Skeletal muscle satellite cell (primary cell): ENCODE results near the gene SYVN1.
"Not testable (repeated sequence)": the region's sequence is repeated elsewhere in the genome, so short reads cannot be mapped to it uniquely, and the experiment has no call there.

Experiments used
- H3K27me3 ChIP-seq: 2 replicates; pipeline ENCODE4 v1.7.0; 2013; ENCODE audit warnings: low read length; ENCODE audit not compliant: control insufficient read depth, insufficient read depth
- H3K36me3 ChIP-seq: 2 replicates; pipeline ENCODE4 v1.7.0; 2013; ENCODE audit warnings: mild to moderate bottlenecking, control low read depth, low read length; ENCODE audit not compliant: insufficient read depth
- H3K4me1 ChIP-seq: 2 replicates; pipeline ENCODE4 v1.7.0; 2013; ENCODE audit warnings: low read length; ENCODE audit not compliant: control insufficient read depth, insufficient read depth
- H3K4me2 ChIP-seq: 2 replicates; pipeline ENCODE4 v1.7.0; 2013; ENCODE audit warnings: mild to moderate bottlenecking, low read length
- H3K4me3 ChIP-seq: 2 replicates; pipeline ENCODE4 v1.7.0; 2013; ENCODE audit warnings: low read length
- H3K9ac ChIP-seq: 2 replicates; pipeline ENCODE4 v1.7.0; 2013; ENCODE audit warnings: mild to moderate bottlenecking, low read depth, low read length, moderate library complexity
- H3K9me3 ChIP-seq: replicated peaks from 2 replicates; pipeline ENCODE4 v1.7.0; 2013; ENCODE audit warnings: mild to moderate bottlenecking, control low read depth, low read length

SYVN1 gene

DNA sequence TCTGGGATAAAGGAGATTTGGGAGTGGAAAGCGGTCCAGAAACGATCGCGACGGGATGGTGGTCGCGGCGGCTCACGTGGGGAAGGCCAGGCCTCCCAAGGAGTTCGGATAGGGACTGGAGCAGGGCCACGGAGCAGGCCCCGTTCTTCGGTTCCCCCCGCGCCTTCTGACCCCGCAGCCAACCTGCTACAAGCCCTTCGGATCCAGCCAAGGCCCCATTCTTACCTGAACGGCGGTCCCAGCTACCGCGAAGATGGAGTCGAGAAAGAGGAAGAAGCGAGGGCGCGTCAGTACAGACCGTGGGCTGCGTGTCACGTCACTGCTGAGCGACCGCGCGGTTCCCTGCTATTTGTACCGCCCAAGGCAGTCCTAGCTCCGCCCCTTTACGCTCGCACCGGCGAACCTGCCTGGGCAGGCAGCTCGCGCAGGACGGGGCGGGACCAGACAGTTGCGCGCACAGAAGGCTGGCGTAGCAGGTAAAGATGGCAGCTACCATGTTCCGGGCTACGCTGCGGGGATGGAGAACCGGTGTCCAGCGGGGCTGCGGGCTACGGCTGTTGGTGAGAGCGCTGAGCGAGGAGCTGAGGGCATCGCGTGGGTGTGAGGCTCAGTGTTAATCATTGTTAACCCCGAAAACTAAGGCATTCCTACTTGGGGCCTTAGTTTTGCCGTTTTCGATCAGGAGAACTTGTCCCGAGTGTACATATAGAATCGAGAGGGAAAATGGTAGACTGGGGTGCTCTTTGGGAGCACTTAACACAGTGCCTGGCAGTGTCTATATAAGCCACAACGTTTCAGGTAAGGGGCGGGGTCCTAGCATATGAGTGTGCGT lies 12.2 kb downstream of the SYVN1 start, which contains the start of the genes FAU and MRPL49:
TSS of gene FAU (minus strand) at position 270 of the 832 bp plus-strand sequence. CDS start 321 bp downstream, outside the sequence.
TSS of gene MRPL49 (plus strand) at position 457 of the 832 bp plus-strand sequence. CDS start at position 483, 26 bp downstream.
- H3K36me3 ChIP-seq, result peaks cover 57% of the 10 kb centered on the region
- peak within 1 kb of the TSS; percentile 85 for H3K4me2 ChIP-seq
- H3K4me3 ChIP-seq, result peak within 1 kb of the TSS; percentile 95
- H3K9me3 ChIP-seq, result no peaks in the 10 kb centered on the region
- peaks cover 13% of the 10 kb centered on the region for H3K4me1 ChIP-seq
- peak within 1 kb of the TSS; percentile 97 for H3K9ac ChIP-seq
- no peaks in the 10 kb centered on the region for H3K27me3 ChIP-seq

DNA sequence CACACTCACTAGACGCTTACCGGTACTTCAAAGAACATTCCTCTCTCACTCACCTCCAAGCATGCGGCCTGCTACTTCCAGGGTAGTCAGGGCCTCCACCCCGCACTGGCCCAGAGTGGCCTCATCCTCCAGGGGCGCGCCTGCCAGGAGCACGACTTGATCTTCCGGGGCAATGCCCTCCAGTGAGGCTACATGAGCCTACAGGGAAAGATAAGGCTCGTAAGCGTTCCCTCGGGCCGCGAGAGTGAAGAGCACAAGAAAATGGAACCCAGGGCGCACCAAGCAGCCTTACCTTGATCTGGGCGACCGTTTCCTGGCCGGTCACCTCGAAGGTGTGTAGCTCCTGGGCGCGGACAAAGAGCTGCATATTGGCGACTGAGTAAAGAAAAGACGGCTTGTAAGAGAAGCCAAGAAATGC lies 12.9 kb downstream of the SYVN1 start:
- H3K4me3 ChIP-seq, result peak overlapping the region; percentile 95
- H3K9ac ChIP-seq, result peak overlapping the region; percentile 97
- H3K4me1 ChIP-seq, result peaks cover 17% of the 10 kb centered on the region
- peaks cover 51% of the 10 kb centered on the region for H3K36me3 ChIP-seq
- H3K4me2 ChIP-seq, result peak overlapping the region; percentile 85
- H3K27me3 ChIP-seq, result no peaks in the 10 kb centered on the region
- no peaks in the 10 kb centered on the region for H3K9me3 ChIP-seq

DNA sequence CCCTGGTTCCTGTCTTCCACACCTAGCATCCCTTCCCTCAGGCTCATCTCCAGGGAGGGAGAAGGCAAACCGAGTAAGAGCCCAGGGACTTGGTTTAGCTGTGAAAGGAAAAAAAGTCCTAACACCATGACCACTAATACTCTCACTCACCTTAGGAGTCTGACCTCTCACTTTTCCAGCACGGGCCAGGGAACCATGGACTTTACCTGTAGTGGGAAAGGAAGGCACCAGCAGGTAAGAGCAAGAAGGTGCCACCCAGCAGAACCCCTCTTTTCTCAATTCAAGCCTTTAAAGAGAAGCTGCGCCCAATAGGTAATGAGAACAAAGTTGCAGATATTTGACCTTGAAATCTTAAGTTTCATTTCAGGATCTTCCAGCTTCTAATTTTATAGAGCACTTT lies 13.5 kb downstream of the SYVN1 start:
- Histone ChIP-seq H3K9me3 (no peaks in the 10 kb centered on the region), H3K27me3 (no peaks in the 10 kb centered on the region), H3K36me3 (peaks cover 52% of the 10 kb centered on the region), H3K9ac (peak overlapping the region; percentile 97), H3K4me1 (peaks cover 24% of the 10 kb centered on the region), H3K4me2 (peak overlapping the region; percentile 85), H3K4me3 (peak overlapping the region; percentile 95)

DNA sequence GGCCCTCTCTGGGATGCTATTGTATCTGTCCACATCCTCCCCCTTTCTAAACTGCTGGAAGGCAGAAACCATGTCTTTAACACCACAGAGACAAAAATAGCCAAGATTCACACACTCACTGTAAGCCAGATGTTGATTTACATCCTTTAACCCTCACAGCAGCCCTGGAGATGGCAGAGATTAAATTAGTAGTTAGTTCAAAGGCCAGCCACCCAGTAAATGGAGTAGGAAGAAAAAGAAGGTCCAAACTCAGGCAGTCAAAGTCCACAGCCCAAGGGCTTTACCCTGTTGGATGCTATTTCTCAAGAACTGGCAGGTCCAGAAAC lies 14.7 kb downstream of the SYVN1 start:
- Histone ChIP-seq H3K4me2 (no peak overlapping the region), H3K9me3 (no peaks in the 10 kb centered on the region), H3K4me1 (peaks cover 24% of the 10 kb centered on the region), H3K4me3 (no peak overlapping the region), H3K9ac (no peak overlapping the region), H3K36me3 (peaks cover 44% of the 10 kb centered on the region), H3K27me3 (no peaks in the 10 kb centered on the region)

DNA sequence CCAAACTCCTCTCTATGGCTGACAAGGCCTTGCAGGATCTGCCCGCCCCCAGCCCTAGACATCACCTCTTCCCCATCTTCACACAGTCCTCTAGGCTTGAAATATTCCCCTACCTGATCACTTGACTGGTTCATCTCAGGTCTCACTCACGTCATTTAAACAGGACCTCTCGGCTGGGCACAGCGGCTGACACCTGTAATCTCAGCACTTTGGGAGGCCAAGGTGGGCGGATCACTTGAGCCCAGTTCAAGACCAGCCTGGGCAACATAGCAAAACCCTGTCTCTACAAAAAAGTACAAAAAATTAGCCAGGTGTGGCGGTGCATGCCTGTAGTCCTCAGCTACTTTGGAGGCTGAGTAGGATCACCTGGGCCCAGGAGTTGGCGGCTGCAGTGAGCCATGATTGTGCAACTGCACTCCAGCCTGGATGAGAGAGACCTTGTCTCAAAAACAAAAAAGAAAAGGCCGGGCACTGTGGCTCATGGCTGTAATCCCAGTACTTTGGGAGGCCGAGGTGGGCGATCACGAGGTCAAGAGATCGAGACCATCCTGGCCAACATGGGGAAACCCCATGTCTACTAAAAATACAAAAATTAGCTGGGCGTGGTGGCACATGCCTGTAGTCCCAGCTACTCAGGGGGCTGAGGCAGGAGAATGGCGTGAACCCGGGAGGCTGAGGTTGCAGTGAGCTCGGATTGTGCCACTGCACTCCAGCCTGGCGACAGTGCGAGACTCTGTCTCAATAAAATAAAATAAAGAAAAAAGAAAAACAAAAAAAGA lies 15.2 kb downstream of the SYVN1 start:
- H3K9ac ChIP-seq, H3K4me2 ChIP-seq, H3K27me3 ChIP-seq, H3K9me3 ChIP-seq, H3K4me3 ChIP-seq: not testable (repeated sequence)
- peaks cover 42% of the 10 kb centered on the region for H3K36me3 ChIP-seq
- peaks cover 24% of the 10 kb centered on the region for H3K4me1 ChIP-seq

DNA sequence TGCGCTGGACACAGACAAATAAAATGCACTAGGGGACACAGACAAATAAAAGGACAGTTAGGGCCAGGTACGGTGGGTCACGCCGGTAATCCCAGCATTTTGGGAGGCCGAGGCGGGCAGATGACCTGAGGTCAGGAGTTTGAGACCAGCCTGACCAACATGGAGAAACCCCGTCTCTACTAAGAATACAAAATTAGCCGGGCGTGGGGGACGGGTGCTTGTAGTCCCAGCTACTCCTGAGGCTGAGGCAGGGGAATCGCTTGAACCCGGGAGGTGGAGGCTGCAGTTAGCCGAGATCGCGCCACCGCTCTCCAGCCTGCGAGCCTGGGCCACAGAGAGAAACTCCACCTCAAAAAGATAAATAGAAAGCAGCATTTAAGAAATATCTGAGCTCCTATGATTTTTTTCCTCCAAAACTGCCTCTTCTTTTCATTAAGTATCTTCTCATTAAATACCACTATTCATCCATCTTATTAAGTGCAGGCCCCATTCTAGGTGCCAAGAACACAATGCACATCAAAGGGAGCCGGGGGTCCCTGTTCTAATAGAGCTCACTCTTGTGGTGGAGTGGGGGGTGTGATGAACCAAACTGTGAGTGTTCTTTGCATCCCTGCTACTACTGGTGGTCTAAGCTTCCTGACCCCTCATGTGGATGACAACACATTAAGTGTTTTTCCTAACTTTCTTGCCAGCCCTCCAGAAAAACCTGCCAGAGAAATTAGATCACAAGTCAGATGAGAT lies 16.1 kb downstream of the SYVN1 start:
- Histone ChIP-seq H3K4me2 (no peak overlapping the region), H3K36me3 (peaks cover 42% of the 10 kb centered on the region), H3K4me1 (peaks cover 26% of the 10 kb centered on the region), H3K9ac (no peak overlapping the region), H3K27me3 (no peaks in the 10 kb centered on the region), H3K9me3 (no peaks in the 10 kb centered on the region), H3K4me3 (no peak overlapping the region)

DNA sequence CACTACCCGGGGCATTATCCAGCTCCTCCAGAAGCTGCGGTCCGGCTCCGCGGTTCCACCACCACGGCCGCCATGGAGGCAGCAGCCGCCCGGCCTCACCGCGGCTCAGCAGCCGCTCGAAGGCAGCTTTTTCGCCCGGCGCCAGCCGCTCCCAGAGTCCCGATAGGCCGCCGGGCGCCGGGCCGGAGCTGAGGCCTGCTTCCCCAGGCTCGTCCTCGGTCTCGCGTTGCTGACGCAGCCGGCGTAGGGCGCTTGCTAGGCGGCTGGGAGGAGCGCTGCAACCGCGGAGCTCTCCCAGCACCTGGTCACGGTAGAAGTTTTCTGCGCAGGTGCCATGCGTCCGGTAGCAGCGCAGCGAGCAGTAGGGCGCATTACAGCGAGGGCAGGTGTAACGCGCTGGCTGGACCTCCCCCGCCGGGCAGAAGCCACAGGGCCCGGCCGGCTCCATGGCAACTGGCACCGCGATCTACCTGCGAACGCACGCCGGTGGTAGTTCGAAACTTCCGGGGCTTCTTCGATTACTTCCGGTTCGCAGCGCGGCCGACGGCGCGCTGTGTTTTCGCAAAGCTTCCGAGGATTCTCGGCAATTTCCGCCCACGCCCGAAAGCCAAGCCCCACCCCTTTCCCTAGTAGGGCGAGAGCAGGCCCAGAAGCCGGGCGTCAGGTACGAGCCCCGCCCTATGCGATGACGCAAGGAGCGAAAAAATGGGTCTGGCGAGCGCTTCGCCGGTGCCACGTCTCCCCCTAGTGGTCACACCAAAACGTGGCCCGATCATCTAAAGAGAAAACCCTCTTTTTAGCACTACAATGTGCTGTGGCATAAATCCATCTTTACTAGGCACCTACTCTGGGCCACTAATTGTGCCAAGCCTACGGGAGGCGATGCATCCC lies 16.9 kb downstream of the SYVN1 start, which contains the start of gene ZNHIT2:
TSS of gene ZNHIT2 (minus strand) at position 496 of the 891 bp plus-strand sequence. CDS start at position 448, 48 bp downstream.
- H3K4me3 ChIP-seq, result peak within 1 kb of the TSS; percentile 84
- peaks cover 28% of the 10 kb centered on the region for H3K4me1 ChIP-seq
- no peaks in the 10 kb centered on the region for H3K27me3 ChIP-seq
- H3K4me2 ChIP-seq, result peak within 1 kb of the TSS; percentile 86
- no peaks in the 10 kb centered on the region for H3K9me3 ChIP-seq
- H3K9ac ChIP-seq, result peak within 1 kb of the TSS; percentile 93
- H3K36me3 ChIP-seq, result peaks cover 42% of the 10 kb centered on the region

DNA sequence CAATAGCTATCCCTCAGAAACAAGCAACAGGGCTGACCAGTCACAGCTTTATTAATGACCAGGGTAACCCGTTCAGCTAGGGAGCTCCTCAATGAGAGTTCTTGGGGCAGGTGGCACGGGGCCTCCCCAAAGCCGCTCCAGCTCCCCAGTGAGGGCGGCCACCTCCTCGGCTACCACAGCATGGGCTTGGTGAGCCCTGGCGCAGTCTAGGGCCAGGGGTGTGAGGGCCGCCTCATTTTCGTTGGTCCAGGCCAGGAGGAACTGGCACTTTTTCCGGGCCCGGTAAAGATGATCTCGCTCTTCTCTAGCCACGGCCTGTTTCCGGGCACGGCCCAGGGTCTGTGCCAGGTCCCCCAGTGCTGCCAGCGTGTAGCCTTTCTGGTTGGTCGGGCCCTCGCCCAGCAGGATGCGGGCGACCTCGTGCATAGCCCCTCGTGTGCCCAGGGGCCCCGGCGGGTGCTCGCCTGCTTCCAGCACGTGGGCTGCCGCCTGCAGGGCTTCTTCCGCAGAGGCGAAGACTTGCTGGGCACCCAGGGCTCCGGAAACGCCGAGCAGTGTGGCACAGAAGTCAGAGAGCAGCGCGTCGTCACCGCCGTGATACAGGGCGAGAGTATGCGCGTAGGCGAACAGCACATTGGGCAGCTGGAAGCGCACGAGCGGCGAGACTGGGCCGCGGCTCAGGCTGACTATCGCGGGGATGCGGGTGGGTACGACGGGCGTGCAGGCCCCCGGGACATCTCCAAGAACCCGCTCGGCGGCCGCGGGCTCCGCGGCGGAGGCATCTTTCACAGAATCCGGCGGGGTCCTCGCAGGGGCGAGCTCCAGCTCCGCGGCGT lies 17.7 kb downstream of the SYVN1 start:
- H3K27me3 ChIP-seq, result no peaks in the 10 kb centered on the region
- H3K9ac ChIP-seq, result peak overlapping the region; percentile 93
- H3K9me3 ChIP-seq, result no peaks in the 10 kb centered on the region
- H3K4me2 ChIP-seq, result peak overlapping the region; percentile 86
- H3K4me1 ChIP-seq, result peaks cover 36% of the 10 kb centered on the region
- peak overlapping the region; percentile 84 for H3K4me3 ChIP-seq
- peaks cover 41% of the 10 kb centered on the region for H3K36me3 ChIP-seq

DNA sequence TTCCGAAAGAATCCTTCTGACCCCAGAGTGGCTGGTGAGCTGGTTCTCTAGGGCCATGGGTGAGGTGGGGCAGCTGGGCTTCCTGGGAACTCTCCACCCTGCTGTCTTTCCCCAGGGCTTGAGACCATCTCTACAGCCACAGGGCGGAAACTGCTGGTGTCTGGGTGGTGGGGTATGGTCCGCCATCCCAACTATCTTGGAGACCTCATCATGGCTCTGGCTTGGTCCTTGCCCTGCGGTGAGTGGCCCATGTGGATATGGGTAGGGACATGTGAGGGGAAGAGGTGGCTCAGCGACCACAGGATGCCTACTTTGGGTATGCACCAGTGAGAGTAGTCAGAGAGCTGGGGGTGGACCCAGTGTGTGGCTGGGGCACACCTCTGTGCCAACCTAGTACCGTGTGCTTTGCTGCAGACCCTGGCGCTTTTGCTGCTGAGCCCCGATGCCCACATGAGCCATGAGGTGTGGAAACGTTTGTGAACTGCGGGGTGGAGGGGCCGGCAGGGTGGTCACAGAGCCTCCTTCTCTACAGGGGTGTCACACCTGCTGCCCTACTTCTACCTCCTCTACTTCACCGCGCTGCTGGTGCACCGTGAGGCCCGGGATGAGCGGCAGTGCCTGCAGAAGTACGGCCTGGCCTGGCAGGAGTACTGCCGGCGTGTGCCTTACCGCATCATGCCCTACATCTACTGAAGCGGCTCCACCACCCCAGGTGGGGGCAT lies 18.8 kb downstream of the SYVN1 start:
- Histone ChIP-seq H3K4me3 (no peak overlapping the region), H3K9ac (no peak overlapping the region), H3K4me1 (peaks cover 30% of the 10 kb centered on the region), H3K9me3 (no peaks in the 10 kb centered on the region), H3K36me3 (peaks cover 30% of the 10 kb centered on the region), H3K27me3 (no peaks in the 10 kb centered on the region), H3K4me2 (peak overlapping the region; percentile 86)
